H9 (cell line): ENCODE results near the gene CLDN10. TPM values are rescaled to one million over a fixed set of nuclear protein-coding genes. Genes with fewer than 3 reads are reported as not detected.

Source experiments
- DNase-seq: peaks from one replicate; pipeline ENCODE4 v3.0.0-alpha.2; 2017
- H2AFZ ChIP-seq: one replicate; pipeline ENCODE4 v1.6.1; 2013; ENCODE audit warnings: mild to moderate bottlenecking, low read length, control low read depth, moderate library complexity
- H2AK5ac ChIP-seq: 2 replicates; pipeline ENCODE4 v1.6.1; 2013; ENCODE audit warnings: low read length, control low read depth, mixed read lengths; ENCODE audit not compliant: insufficient read length
- H2BK120ac ChIP-seq: one replicate; pipeline ENCODE4 v1.6.1; 2013; ENCODE audit warnings: low read depth, mild to moderate bottlenecking, low read length, control low read depth, inconsistent platforms; ENCODE audit not compliant: poor library complexity, severe bottlenecking
- H2BK12ac ChIP-seq: 2 replicates; pipeline ENCODE4 v1.6.1; 2013; ENCODE audit warnings: low read length, control low read depth, mixed read lengths, low read depth; ENCODE audit not compliant: insufficient read length
- H2BK15ac ChIP-seq: 2 replicates; pipeline ENCODE4 v1.6.1; 2013; ENCODE audit warnings: low read depth, low read length, control low read depth
- H2BK20ac ChIP-seq: one replicate; pipeline ENCODE4 v1.6.1; 2013; ENCODE audit warnings: low read depth, mild to moderate bottlenecking, low read length, control low read depth, inconsistent platforms; ENCODE audit not compliant: poor library complexity, severe bottlenecking
- H2BK5ac ChIP-seq: 2 replicates; pipeline ENCODE4 v1.6.1; 2013; ENCODE audit warnings: low read length, control low read depth, mixed read lengths; ENCODE audit not compliant: insufficient read length
- H3K14ac ChIP-seq: 2 replicates; pipeline ENCODE4 v1.6.1; 2013; ENCODE audit warnings: low read length, control low read depth; ENCODE audit not compliant: insufficient read depth
- H3K18ac ChIP-seq: 2 replicates; pipeline ENCODE4 v1.6.1; 2013; ENCODE audit warnings: low read depth, mild to moderate bottlenecking, mixed read lengths, low read length, control low read depth; ENCODE audit not compliant: insufficient read length
- H3K23ac ChIP-seq: 2 replicates; pipeline ENCODE4 v1.6.1; 2013; ENCODE audit warnings: low read length, control low read depth, mixed read lengths, low read depth; ENCODE audit not compliant: insufficient read length
- H3K23me2 ChIP-seq: 2 replicates; pipeline ENCODE4 v1.6.1; 2013; ENCODE audit warnings: low read depth, mild to moderate bottlenecking, mixed read lengths, low read length, control low read depth; ENCODE audit not compliant: insufficient read length, poor library complexity, severe bottlenecking
- H3K27ac ChIP-seq: 2 replicates; pipeline ENCODE4 v1.5.1; 2013; ENCODE audit warnings: low read length, control low read depth, mixed read lengths, low read depth; ENCODE audit not compliant: insufficient read length
- H3K27me3 ChIP-seq: 2 replicates; pipeline ENCODE4 v1.6.1; 2013; ENCODE audit warnings: low read length, control low read depth, inconsistent platforms; ENCODE audit not compliant: insufficient read depth
- H3K4ac ChIP-seq: 2 replicates; pipeline ENCODE4 v1.6.1; 2013; ENCODE audit warnings: low read depth, mild to moderate bottlenecking, control low read depth, inconsistent platforms, low read length, moderate library complexity
- H3K4me1 ChIP-seq: 2 replicates; pipeline ENCODE4 v1.6.1; 2013; ENCODE audit warnings: low read length, control low read depth, inconsistent platforms; ENCODE audit not compliant: insufficient read depth
- H3K4me2 ChIP-seq: 2 replicates; pipeline ENCODE4 v1.6.1; 2013; ENCODE audit warnings: low read length, control low read depth, mixed read lengths; ENCODE audit not compliant: insufficient read length, insufficient read depth
- H3K56ac ChIP-seq: 2 replicates; pipeline ENCODE4 v1.6.1; 2013; ENCODE audit warnings: low read depth, mild to moderate bottlenecking, mixed read lengths, low read length, control low read depth; ENCODE audit not compliant: insufficient read length
- H3K79me1 ChIP-seq: 2 replicates; pipeline ENCODE4 v1.6.1; 2013; ENCODE audit warnings: low read depth, mild to moderate bottlenecking, moderate library complexity, low read length, control low read depth, inconsistent platforms; ENCODE audit not compliant: insufficient read depth, poor library complexity, severe bottlenecking
- H3K79me2 ChIP-seq: 2 replicates; pipeline ENCODE4 v1.6.1; 2013; ENCODE audit warnings: low read length, control low read depth, inconsistent platforms; ENCODE audit not compliant: insufficient read depth
- H3K9ac ChIP-seq: 2 replicates; pipeline ENCODE4 v1.6.1; 2013; ENCODE audit warnings: low read length, control low read depth, mixed read lengths; ENCODE audit not compliant: insufficient read length; ENCODE audit errors: extremely low read depth
- H3K9me3 ChIP-seq: one replicate; pipeline ENCODE4 v1.6.1; 2013; ENCODE audit warnings: low read depth, low read length, inconsistent platforms; ENCODE audit not compliant: control insufficient read depth
- H3T11ph ChIP-seq: one replicate; pipeline ENCODE4 v1.6.1; 2013; ENCODE audit warnings: mild to moderate bottlenecking, low read length, control low read depth, inconsistent platforms
- H4K20me1 ChIP-seq: one replicate; pipeline ENCODE4 v1.6.1; 2013; ENCODE audit not compliant: control insufficient read depth, insufficient read length, insufficient read depth
- H4K5ac ChIP-seq: 2 replicates; pipeline ENCODE4 v1.6.1; 2013; ENCODE audit warnings: low read depth, mild to moderate bottlenecking, mixed read lengths, low read length, control low read depth; ENCODE audit not compliant: insufficient read length
- H4K8ac ChIP-seq: replicated peaks from 2 replicates; pipeline ENCODE4 v1.6.1; 2013; ENCODE audit warnings: low read length, control low read depth, mixed read lengths, low read depth; ENCODE audit not compliant: insufficient read length
- H4K91ac ChIP-seq: 2 replicates; pipeline ENCODE4 v1.6.1; 2013; ENCODE audit warnings: low read depth, mild to moderate bottlenecking, moderate library complexity, mixed read lengths, low read length, control low read depth; ENCODE audit not compliant: insufficient read length
- H3K27ac Mint-ChIP-seq, 3 experiments: 2 replicates in 2 of 3; 3 replicates in 1 of 3; pipeline ENCODE4 v1.8.0; 2020 to 2021; ENCODE audit warnings: mixed read lengths in 3 of 3, mild to moderate bottlenecking in 1 of 3, moderate library complexity in 1 of 3
- H3K27me3 Mint-ChIP-seq: 2 replicates; pipeline ENCODE4 v1.8.0; 2021; ENCODE audit warnings: low read depth, mild to moderate bottlenecking, moderate library complexity, mixed read lengths
- H3K36me3 Mint-ChIP-seq, 3 experiments: 2 replicates in 2 of 3; 3 replicates in 1 of 3; pipeline ENCODE4 v1.8.0; 2020 to 2021; ENCODE audit warnings: low read depth in 3 of 3, mixed read lengths in 3 of 3; ENCODE audit not compliant: insufficient read depth in 1 of 3
- H3K4me1 Mint-ChIP-seq, 2 experiments: 2 replicates each; pipeline ENCODE4 v1.8.0; 2020; ENCODE audit warnings: mixed read lengths in 2 of 2
- H3K4me3 Mint-ChIP-seq, 2 experiments: 2 replicates in 1 of 2; 3 replicates in 1 of 2; pipeline ENCODE4 v1.8.0; 2020 to 2021; ENCODE audit warnings: mild to moderate bottlenecking in 2 of 2, mixed read lengths in 2 of 2, moderate library complexity in 1 of 2
- H3K9me3 Mint-ChIP-seq, 2 experiments: 2 replicates in 1 of 2; 3 replicates in 1 of 2; pipeline ENCODE4 v1.8.0; 2020; ENCODE audit warnings: mild to moderate bottlenecking in 2 of 2, mixed read lengths in 2 of 2, moderate library complexity in 1 of 2
- WGBS: extraction: QIAGEN DNeasy Blood & Tissue Kit; methylation state at CpG from one replicate; pipeline ENCODE4 v1.1.7; 2013; ENCODE audit warnings: missing lambda C conversion rate, low lambda C conversion rate, mixed read lengths; ENCODE audit not compliant: insufficient read length; ENCODE audit errors: extremely low coverage; 5-methylcytosine and 5-hydroxymethylcytosine counted together
- total RNA-seq: library from RNA; stranded (reverse); gene quantifications from 2 replicates; pipeline ENCODE4 v1.2.1, GENCODE V29; 2021
- TF ChIP-seq, protein P1 (sequence below): fragments of 200-600 bp; sonication (generic); conservative IDR thresholded peaks from 3 replicates; pipeline ENCODE4 v1.8.0; 2021; ENCODE audit warnings: antibody characterized with exemption, mild to moderate bottlenecking

CLDN10 gene
- total RNA-seq, 1 experiment from 2014 or later, result 20.7 TPM

GRCh38 chr13:95605448-95606125 is 53.1 kb downstream of the CLDN10 start:
- Histone ChIP-seq H3K9ac (no peak overlapping the region), H3K23me2 (no peaks in the 10 kb centered on the region), H3K9me3 (no peaks in the 10 kb centered on the region), H2BK5ac (no peak overlapping the region), H3K4me2 (no peak overlapping the region), H2BK120ac (no peak overlapping the region), H2BK15ac (no peak overlapping the region), H4K20me1 (no peaks in the 10 kb centered on the region), H3K4me1 (no peaks in the 10 kb centered on the region), H2AFZ (no peak overlapping the region), H4K91ac (no peak overlapping the region), H4K8ac (no peak overlapping the region), H3K27me3 (no peaks in the 10 kb centered on the region), H3K18ac (no peak overlapping the region), H3K79me2 (no peaks in the 10 kb centered on the region), H2AK5ac (no peak overlapping the region), H2BK12ac (no peak overlapping the region), H3K14ac (no peak overlapping the region), H3K27ac (no peak overlapping the region), H3K79me1 (no peaks in the 10 kb centered on the region), H3T11ph (no peak overlapping the region), H3K23ac (no peak overlapping the region), H3K4ac (no peak overlapping the region), H3K56ac (no peak overlapping the region), H2BK20ac (no peak overlapping the region), H4K5ac (no peak overlapping the region)
- H3K9me3 Mint-ChIP-seq, result no peaks in the 10 kb centered on the region
- H3K36me3 Mint-ChIP-seq, result peaks cover 16 to 50% (median 45%) of the 10 kb centered on the region in 3 experiments; a peak in 6 of 7 replicates
- TF ChIP-seq, protein P1, sequence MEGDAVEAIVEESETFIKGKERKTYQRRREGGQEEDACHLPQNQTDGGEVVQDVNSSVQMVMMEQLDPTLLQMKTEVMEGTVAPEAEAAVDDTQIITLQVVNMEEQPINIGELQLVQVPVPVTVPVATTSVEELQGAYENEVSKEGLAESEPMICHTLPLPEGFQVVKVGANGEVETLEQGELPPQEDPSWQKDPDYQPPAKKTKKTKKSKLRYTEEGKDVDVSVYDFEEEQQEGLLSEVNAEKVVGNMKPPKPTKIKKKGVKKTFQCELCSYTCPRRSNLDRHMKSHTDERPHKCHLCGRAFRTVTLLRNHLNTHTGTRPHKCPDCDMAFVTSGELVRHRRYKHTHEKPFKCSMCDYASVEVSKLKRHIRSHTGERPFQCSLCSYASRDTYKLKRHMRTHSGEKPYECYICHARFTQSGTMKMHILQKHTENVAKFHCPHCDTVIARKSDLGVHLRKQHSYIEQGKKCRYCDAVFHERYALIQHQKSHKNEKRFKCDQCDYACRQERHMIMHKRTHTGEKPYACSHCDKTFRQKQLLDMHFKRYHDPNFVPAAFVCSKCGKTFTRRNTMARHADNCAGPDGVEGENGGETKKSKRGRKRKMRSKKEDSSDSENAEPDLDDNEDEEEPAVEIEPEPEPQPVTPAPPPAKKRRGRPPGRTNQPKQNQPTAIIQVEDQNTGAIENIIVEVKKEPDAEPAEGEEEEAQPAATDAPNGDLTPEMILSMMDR, result no peak
- no peak for DNase-seq
- H3K4me3 Mint-ChIP-seq, result no peak overlapping the region
- H3K4me1 Mint-ChIP-seq, result no peaks in the 10 kb centered on the region
- no CpG with 5 or more reads among the region's 3 CpGs for WGBS
- H3K27ac Mint-ChIP-seq, result no peak overlapping the region
- no peaks in the 10 kb centered on the region for H3K27me3 Mint-ChIP-seq
